Colonic mucosa (tissue), 4 donors: ENCODE measurements around the gene HJURP. TPM values are rescaled to one million over a fixed set of nuclear protein-coding genes. Genes with fewer than 3 reads are reported as not detected.

Experiments
- DNase-seq: peaks from one replicate; pipeline ENCODE4 v3.0.0-alpha.2; 2020
- H3K27ac ChIP-seq: fragments of 200-600 bp; one replicate; pipeline ENCODE4 v1.8.0; 2021
- H3K27me3 ChIP-seq: fragments of 200-600 bp; one replicate; pipeline ENCODE4 v1.8.0; 2021
- H3K36me3 ChIP-seq: fragments of 200-600 bp; one replicate; pipeline ENCODE4 v1.8.0; 2021
- H3K4me1 ChIP-seq: fragments of 200-600 bp; one replicate; pipeline ENCODE4 v1.8.0; 2021; ENCODE audit warnings: mild to moderate bottlenecking
- H3K4me3 ChIP-seq: fragments of 200-600 bp; one replicate; pipeline ENCODE4 v1.8.0; 2021
- H3K9ac ChIP-seq, 2 donors: one replicate each; pipeline ENCODE4 v1.7.0; 2013; ENCODE audit warnings: control low read depth in 2 of 2, low read depth in 2 of 2, low read length in 2 of 2
- H3K9me3 ChIP-seq: fragments of 200-600 bp; one replicate; pipeline ENCODE4 v1.8.0; 2021
- CTCF ChIP-seq: fragments of 200-600 bp; IDR thresholded peaks from one replicate; pipeline ENCODE4 v1.8.0; 2022; ENCODE audit warnings: antibody characterized with exemption, mild to moderate bottlenecking
- intact Hi-C: fragments of 100-400 bp; cut with DNase I; formaldehyde crosslinking; loops from one replicate; pipeline ENCODE4 v1.14.1; 2022
- total RNA-seq, 2 donors: library from RNA; stranded (reverse); fragmentation: NEBNext Ultra II Directional in 1 of 2; extraction: Animal tissue kit (Norgen Biotek cat#: 25700) in 1 of 2; gene quantifications; one replicate each; pipeline ENCODE4 v1.2.1, GENCODE V29; 2021
- donor health status: healthy.
- donor health status: DM: no; HTN: no; CAD: no.
- donor health status: DM: no; HTN: no; CAD: no.

Gene HJURP
- total RNA-seq, 2 donors from 2014 or later, result 8.9 to 40.8 TPM

DNA sequence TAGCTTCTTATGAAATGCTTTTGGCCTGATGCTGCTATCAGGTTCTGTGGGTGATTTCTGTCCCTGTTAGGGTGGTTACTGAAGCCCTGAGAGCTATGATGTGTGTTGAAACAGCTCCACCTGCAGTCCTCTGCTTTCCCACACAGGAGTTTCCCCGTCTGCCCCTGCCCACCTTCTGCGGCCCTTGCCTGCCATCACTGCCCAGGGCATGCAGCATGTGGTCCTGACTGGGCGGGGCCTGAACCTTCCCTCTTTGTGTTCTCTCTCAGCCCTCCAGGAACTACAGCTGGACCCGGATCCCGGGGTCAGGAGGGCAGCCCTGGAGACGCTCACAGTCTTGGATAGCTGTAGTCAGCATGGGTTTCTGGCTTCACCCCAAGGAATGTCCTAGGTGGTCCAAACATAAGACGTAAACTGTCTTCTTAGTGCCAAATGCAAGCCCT, 21.4 kb downstream of the HJURP start:
- no peaks in the 10 kb centered on the region for H3K9me3 ChIP-seq
- DNase-seq, result no peak
- H3K4me1 ChIP-seq, result no peaks in the 10 kb centered on the region
- intact Hi-C loops, result no loop called here
- H3K4me3 ChIP-seq, result no peak overlapping the region
- TF ChIP-seq CTCF, result peak; percentile 21
- H3K27ac ChIP-seq, result no peak overlapping the region
- H3K27me3 ChIP-seq, result no peaks in the 10 kb centered on the region
- no peak overlapping the region for H3K9ac ChIP-seq
- no peaks in the 10 kb centered on the region for H3K36me3 ChIP-seq

DNA sequence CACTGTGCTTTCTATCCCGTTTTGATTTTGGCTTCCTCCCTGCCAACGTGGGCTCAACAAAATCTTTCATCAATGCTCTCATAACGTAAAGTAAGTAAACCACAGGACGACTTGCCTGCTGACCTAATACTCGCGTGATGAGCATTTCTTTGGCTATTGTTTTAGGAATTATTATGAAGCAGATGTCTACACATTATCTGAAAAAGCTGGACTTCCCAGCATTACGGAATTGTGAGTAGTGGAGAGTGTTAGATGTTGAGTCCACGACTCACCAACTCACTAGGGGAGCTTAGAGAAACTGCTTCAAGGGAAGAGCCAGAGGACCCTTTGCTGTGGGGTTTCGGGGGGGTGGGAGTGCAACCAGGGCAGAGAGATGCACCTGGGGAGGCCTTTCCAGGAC, 21.9 kb downstream of the HJURP start:
- Histone ChIP-seq H3K36me3 (no peaks in the 10 kb centered on the region), H3K9ac (no peak overlapping the region), H3K27me3 (no peaks in the 10 kb centered on the region), H3K27ac (no peak overlapping the region), H3K9me3 (no peaks in the 10 kb centered on the region), H3K4me3 (no peak overlapping the region), H3K4me1 (no peaks in the 10 kb centered on the region)
- DNase-seq, result no peak
- no peak for TF ChIP-seq CTCF
- intact Hi-C loops, result no loop called here

- H3K36me3 ChIP-seq, result no peaks in the 10 kb centered on the region
- TF ChIP-seq CTCF, result no peak
- H3K9me3 ChIP-seq, result no peaks in the 10 kb centered on the region
- no peaks in the 10 kb centered on the region for H3K4me1 ChIP-seq
- intact Hi-C loops, result loop anchor here (2.0 kb wide), 1 partner anchor 385 kb away; no protein-coding TSS in a partner anchor
- DNase-seq, result no peak
- no peak overlapping the region for H3K4me3 ChIP-seq
- H3K9ac ChIP-seq, result no peak overlapping the region
- H3K27me3 ChIP-seq, result no peaks in the 10 kb centered on the region
- no peak overlapping the region for H3K27ac ChIP-seq
Observed at GRCh38 chr2:233831861-233832260, 22.5 kb downstream of the HJURP start.

GRCh38 chr2:233831011-233831721, 23.2 kb downstream of the HJURP start:
- Histone ChIP-seq H3K27ac (no peak overlapping the region), H3K9me3 (no peaks in the 10 kb centered on the region), H3K4me1 (no peaks in the 10 kb centered on the region), H3K4me3 (no peak overlapping the region), H3K27me3 (no peaks in the 10 kb centered on the region), H3K9ac (no peak overlapping the region), H3K36me3 (no peaks in the 10 kb centered on the region)
- TF ChIP-seq CTCF, result no peak
- intact Hi-C loops, result loop anchor here (2.0 kb wide), 1 partner anchor 384 kb away; no protein-coding TSS in a partner anchor
- DNase-seq, result no peak

GRCh38 chr2:233830111-233830802, 24.1 kb downstream of the HJURP start:
- Histone ChIP-seq H3K27ac (no peak overlapping the region), H3K9me3 (no peaks in the 10 kb centered on the region), H3K4me3 (no peak overlapping the region), H3K9ac (no peak overlapping the region), H3K27me3 (no peaks in the 10 kb centered on the region), H3K36me3 (no peaks in the 10 kb centered on the region), H3K4me1 (no peaks in the 10 kb centered on the region)
- no peak for TF ChIP-seq CTCF
- no peak for DNase-seq
- intact Hi-C loops, result loop anchor here (2.0 kb wide), 1 partner anchor 383 kb away; no protein-coding TSS in a partner anchor
